ENCODE data around the gene TMEM53.

TMEM53 gene

GRCh38 chr1:44604157-44604955 lies 69.9 kb downstream of the TMEM53 start:
- DNase-seq (ENCODE audit: low read depth in 2 of 2) = no peak

GRCh38 chr1:44603718-44604117 lies 70.6 kb downstream of the TMEM53 start:
- no peak for DNase-seq (ENCODE audit: low read depth in 2 of 2)

Data from stimulated activated CD8-positive, alpha-beta memory T cell treated with anti-CD3 and anti-CD28 coated beads, Interleukin-15, amount 100 ng/mL, for 48 hours (primary cell).